ENCODE data around the gene C1QTNF12. TPM values are rescaled to one million over a fixed set of nuclear protein-coding genes. Genes with fewer than 3 reads are reported as not detected.

C1QTNF12 gene
- total RNA-seq, 4 donors from 2014 or later = 4.3 to 23.5 (median 7.1) TPM

DNA sequence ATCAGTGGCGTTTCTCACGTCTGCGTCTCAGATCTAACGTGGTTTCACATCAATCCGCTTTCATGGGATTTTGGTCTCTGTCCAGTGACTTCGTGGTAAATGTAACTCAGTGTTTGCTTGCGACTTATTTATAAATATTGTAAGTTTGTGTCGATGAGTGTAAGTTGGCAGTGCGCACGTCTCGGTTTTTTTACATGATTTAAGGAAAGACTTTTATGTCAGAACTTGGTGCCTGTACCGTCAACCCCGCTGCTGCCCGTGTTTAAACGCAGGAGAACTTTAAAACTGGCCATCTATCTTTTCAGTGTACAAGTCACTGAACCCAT lies 13.0 kb downstream of the C1QTNF12 start:
- WGBS = 93% methylated on average over 15 of the region's 15 CpGs

DNA sequence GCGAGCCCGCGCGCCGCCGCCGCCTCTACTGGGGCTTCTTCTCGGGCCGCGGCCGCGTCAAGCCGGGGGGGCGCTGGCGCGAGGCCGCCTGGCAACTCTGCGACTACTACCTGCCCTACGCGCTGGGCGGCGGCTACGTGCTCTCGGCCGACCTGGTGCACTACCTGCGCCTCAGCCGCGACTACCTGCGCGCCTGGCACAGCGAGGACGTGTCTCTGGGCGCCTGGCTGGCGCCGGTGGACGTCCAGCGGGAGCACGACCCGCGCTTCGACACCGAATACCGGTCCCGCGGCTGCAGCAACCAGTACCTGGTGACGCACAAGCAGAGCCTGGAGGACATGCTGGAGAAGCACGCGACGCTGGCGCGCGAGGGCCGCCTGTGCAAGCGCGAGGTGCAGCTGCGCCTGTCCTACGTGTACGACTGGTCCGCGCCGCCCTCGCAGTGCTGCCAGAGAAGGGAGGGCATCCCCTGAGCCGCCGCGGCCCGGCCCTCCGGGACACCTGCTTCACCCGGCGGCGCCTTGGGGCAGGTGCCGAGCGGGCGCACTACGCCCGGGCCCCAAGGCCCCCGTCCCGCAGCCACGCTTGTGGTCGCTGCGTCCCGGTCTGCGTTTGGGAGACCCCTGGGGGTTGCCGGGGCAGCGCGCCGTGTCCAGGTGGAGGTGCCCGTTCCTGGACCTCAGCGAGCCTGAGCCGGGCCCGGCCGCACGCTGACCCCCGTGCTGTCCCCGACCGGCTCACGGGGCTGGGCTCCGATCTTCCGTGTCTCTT lies 13.5 kb downstream of the C1QTNF12 start:
- no peak for DNase-seq (ENCODE audit: low spot score in 2 of 2)
- no peaks in the 10 kb centered on the region for H3K9me3 ChIP-seq
- H3K4me3 ChIP-seq = peak overlapping the region; percentile 47
- H3K36me3 ChIP-seq = peaks cover 10% of the 10 kb centered on the region
- H3K4me1 ChIP-seq = peaks cover 47% of the 10 kb centered on the region
- no peak for TF ChIP-seq POLR2A (IDR thresholded peaks at IDR 0.05)
- TF ChIP-seq, protein P1, sequence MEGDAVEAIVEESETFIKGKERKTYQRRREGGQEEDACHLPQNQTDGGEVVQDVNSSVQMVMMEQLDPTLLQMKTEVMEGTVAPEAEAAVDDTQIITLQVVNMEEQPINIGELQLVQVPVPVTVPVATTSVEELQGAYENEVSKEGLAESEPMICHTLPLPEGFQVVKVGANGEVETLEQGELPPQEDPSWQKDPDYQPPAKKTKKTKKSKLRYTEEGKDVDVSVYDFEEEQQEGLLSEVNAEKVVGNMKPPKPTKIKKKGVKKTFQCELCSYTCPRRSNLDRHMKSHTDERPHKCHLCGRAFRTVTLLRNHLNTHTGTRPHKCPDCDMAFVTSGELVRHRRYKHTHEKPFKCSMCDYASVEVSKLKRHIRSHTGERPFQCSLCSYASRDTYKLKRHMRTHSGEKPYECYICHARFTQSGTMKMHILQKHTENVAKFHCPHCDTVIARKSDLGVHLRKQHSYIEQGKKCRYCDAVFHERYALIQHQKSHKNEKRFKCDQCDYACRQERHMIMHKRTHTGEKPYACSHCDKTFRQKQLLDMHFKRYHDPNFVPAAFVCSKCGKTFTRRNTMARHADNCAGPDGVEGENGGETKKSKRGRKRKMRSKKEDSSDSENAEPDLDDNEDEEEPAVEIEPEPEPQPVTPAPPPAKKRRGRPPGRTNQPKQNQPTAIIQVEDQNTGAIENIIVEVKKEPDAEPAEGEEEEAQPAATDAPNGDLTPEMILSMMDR (IDR thresholded peaks at IDR 0.05) = no peak
- TF ChIP-seq EP300 (IDR thresholded peaks at IDR 0.05) = no peak
- TF ChIP-seq POLR2AphosphoS5 (IDR thresholded peaks at IDR 0.05) = no peak
- H3K27me3 ChIP-seq = no peaks in the 10 kb centered on the region
- 81% methylated on average over 77 of the region's 98 CpGs for WGBS
- peak overlapping the region; percentile 17 for H3K27ac ChIP-seq

More for the DNA sequence above, 13.0 kb downstream of the C1QTNF12 start:
- peaks cover 5% of the 10 kb centered on the region for H3K36me3 ChIP-seq
- no peak overlapping the region for H3K27ac ChIP-seq
- no peak overlapping the region for H3K4me3 ChIP-seq
- H3K9me3 ChIP-seq = no peaks in the 10 kb centered on the region
- TF ChIP-seq POLR2AphosphoS5 (IDR thresholded peaks at IDR 0.05) (no peak), POLR2A (IDR thresholded peaks at IDR 0.05) (no peak), EP300 (IDR thresholded peaks at IDR 0.05) (no peak)
- TF ChIP-seq, protein P1 (IDR thresholded peaks at IDR 0.05) = no peak
- peaks cover 52% of the 10 kb centered on the region for H3K4me1 ChIP-seq
- DNase-seq (ENCODE audit: low spot score in 2 of 2) = no peak
- H3K27me3 ChIP-seq = no peaks in the 10 kb centered on the region

DNA sequence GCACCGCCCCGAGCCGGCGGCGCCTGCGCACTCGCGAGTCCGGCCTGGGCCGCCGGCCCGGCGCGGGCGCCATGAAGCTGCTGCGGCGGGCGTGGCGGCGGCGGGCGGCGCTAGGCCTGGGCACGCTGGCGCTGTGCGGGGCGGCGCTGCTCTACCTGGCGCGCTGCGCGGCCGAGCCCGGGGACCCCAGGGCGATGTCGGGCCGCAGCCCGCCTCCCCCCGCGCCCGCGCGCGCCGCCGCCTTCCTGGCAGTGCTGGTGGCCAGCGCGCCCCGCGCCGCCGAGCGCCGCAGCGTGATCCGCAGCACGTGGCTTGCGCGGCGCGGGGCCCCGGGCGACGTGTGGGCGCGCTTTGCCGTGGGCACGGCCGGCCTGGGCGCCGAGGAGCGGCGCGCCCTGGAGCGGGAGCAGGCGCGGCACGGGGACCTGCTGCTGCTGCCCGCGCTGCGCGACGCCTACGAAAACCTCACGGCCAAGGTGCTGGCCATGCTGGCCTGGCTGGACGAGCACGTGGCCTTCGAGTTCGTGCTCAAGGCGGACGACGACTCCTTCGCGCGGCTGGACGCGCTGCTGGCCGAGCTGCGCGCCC lies 14.2 kb downstream of the C1QTNF12 start, which contains the start of gene B3GALT6:
Gene B3GALT6 (plus strand): TSS at position 30 of the 588 bp plus-strand sequence. CDS start 42 bp downstream, at position 72.
- no peak for DNase-seq (ENCODE audit: low spot score in 2 of 2)
- WGBS = 20% methylated on average over 7 of the region's 100 CpGs
- peaks cover 17% of the 10 kb centered on the region for H3K36me3 ChIP-seq
- peaks cover 40% of the 10 kb centered on the region for H3K4me1 ChIP-seq
- peak within 1 kb of the TSS; percentile 88 for H3K27ac ChIP-seq
- no peak for TF ChIP-seq POLR2AphosphoS5 (IDR thresholded peaks at IDR 0.05)
- peak in 1 of 2 donors; percentile 8 for TF ChIP-seq POLR2A (IDR thresholded peaks at IDR 0.05)
- TF ChIP-seq EP300 (IDR thresholded peaks at IDR 0.05) = no peak
- TF ChIP-seq, protein P1 (IDR thresholded peaks at IDR 0.05) = no peak
- no peaks in the 10 kb centered on the region for H3K9me3 ChIP-seq
- H3K27me3 ChIP-seq = no peaks in the 10 kb centered on the region
- peak within 1 kb of the TSS; percentile 84 for H3K4me3 ChIP-seq

DNA sequence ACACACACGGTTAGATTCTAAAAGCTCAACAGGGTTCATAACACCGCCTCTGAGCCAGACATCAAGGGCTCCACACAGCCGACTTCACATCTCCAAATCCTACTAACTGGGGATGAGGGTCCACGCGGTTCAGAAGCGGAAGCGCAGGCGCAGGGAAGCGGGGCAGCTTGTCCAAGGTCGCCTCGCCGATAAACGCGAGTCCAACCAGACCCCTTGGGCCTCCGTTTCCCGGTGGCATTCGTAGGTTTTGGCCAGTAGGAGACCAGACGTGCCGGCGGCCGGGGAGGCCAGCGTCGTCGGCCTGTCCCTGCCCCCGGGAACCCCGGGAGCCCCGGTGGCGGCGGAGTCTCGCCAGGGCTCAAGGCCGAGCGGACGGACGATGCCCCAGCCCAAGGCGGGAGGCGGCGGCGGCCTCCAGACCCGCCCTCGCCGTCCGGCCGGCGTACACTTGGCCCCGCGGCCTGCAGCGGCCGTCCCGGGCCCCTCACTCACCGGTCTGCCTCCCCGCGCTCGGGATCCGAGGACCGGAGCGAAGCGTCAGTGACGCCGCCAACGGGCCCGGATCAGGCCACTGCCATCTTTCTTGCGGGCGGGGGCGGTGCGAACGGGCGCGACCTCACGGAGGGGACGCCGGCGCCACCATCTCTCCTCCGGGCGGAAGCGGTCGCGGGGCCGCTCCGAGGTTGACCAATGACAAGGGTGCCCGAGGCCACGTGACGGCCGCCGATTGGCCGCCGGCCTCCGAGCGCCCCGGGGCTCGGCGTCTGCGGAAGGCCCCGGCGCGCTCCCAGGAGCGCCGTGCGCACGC lies 14.9 kb downstream of the C1QTNF12 start, which contains the start of gene SDF4:
Gene SDF4 (minus strand): TSS at position 602 of the 808 bp plus-strand sequence. CDS start 3,229 bp downstream, outside the sequence.
- peak; percentile 97 to 99 for DNase-seq (ENCODE audit: low spot score in 2 of 2)
- Histone ChIP-seq H3K9me3 (no peaks in the 10 kb centered on the region), H3K4me3 (peak within 1 kb of the TSS; percentile 84), H3K27ac (peak within 1 kb of the TSS; percentile 88), H3K27me3 (no peaks in the 10 kb centered on the region), H3K4me1 (peaks cover 33% of the 10 kb centered on the region), H3K36me3 (peaks cover 24% of the 10 kb centered on the region)
- TF ChIP-seq POLR2A (IDR thresholded peaks at IDR 0.05) (peak in 1 of 2 donors; percentile 28), POLR2AphosphoS5 (IDR thresholded peaks at IDR 0.05) (peak; percentile 43 to 79 (median 53)), EP300 (IDR thresholded peaks at IDR 0.05) (no peak)
- TF ChIP-seq, protein P1 (IDR thresholded peaks at IDR 0.05) = no peak
- WGBS = under 1% methylated on average over 19 of the region's 99 CpGs

All from suprapubic skin (tissue), 4 donors.